Ecto neural progenitor cell (in vitro differentiated cells): ENCODE data around the gene CSTPP1.
"Not testable (repeated sequence)": the region's sequence is repeated elsewhere in the genome, so short reads cannot be mapped to it uniquely, and the experiment has no call there.

Experiments
- DNase-seq: peaks from one replicate; pipeline ENCODE4 v3.0.0-alpha.2; 2018; ENCODE audit warnings: low spot score

The CSTPP1 gene

GRCh38 chr11:47181271-47181670 is 244.7 kb downstream of the CSTPP1 start:
- DNase-seq: no peak

- no peak for DNase-seq
Measured at GRCh38 chr11:47182380-47182779, 245.8 kb downstream of the CSTPP1 start.

GRCh38 chr11:47183031-47183856 is 246.7 kb downstream of the CSTPP1 start:
- no peak for DNase-seq

- DNase-seq: no peak
Measured at GRCh38 chr11:47183969-47184368, 247.4 kb downstream of the CSTPP1 start.

- no peak for DNase-seq
Measured at GRCh38 chr11:47184711-47185304, 248.2 kb downstream of the CSTPP1 start.

- peak; percentile 75 for DNase-seq
Measured at GRCh38 chr11:47185305-47186075, 248.9 kb downstream of the CSTPP1 start.

GRCh38 chr11:47186076-47186699 is 249.6 kb downstream of the CSTPP1 start, which contains the start of gene PACSIN3:
Gene PACSIN3, minus strand, starts transcription at chr11:47186434. Its CDS starts 3,707 bp downstream, at chr11:47182727.
- DNase-seq: peak; percentile 80

- DNase-seq: peak; percentile 68
Measured at GRCh38 chr11:47186700-47187695, 250.4 kb downstream of the CSTPP1 start.

- no peak for DNase-seq
Measured at GRCh38 chr11:47187723-47188122, 251.2 kb downstream of the CSTPP1 start.

- DNase-seq: no peak
Measured at GRCh38 chr11:47188259-47188658, 251.7 kb downstream of the CSTPP1 start.

GRCh38 chr11:47189100-47189834 is 252.7 kb downstream of the CSTPP1 start:
- no peak for DNase-seq

GRCh38 chr11:47191137-47191536 is 254.6 kb downstream of the CSTPP1 start:
- DNase-seq: not testable (repeated sequence)

- no peak for DNase-seq
Measured at GRCh38 chr11:47192111-47192510, 255.6 kb downstream of the CSTPP1 start.

- not testable (repeated sequence) for DNase-seq
Measured at GRCh38 chr11:47198161-47198560, 261.6 kb downstream of the CSTPP1 start.

- no peak for DNase-seq
Measured at GRCh38 chr11:47201015-47201414, 264.5 kb downstream of the CSTPP1 start.

- no peak for DNase-seq
Measured at GRCh38 chr11:47202576-47202975, 266.0 kb downstream of the CSTPP1 start.

- no peak for DNase-seq
Measured at GRCh38 chr11:47204637-47204989, 268.1 kb downstream of the CSTPP1 start.

- not testable (repeated sequence) for DNase-seq
Measured at GRCh38 chr11:47206577-47206976, 270.0 kb downstream of the CSTPP1 start.

- no peak for DNase-seq
Measured at GRCh38 chr11:47207459-47207858, 270.9 kb downstream of the CSTPP1 start.

GRCh38 chr11:47208008-47208552 is 271.5 kb downstream of the CSTPP1 start:
- DNase-seq: not testable (repeated sequence)
